ENCODE results near the gene TIMM44. TPM values are rescaled to one million over a fixed set of nuclear protein-coding genes. Genes with fewer than 3 reads are reported as not detected.

TIMM44 gene
- total and polyA plus RNA-seq, 2 of the 8 experiments (the other 6 are each of a cell fraction or from before 2014, with no cell fraction given), result 131 to 150 TPM

DNA sequence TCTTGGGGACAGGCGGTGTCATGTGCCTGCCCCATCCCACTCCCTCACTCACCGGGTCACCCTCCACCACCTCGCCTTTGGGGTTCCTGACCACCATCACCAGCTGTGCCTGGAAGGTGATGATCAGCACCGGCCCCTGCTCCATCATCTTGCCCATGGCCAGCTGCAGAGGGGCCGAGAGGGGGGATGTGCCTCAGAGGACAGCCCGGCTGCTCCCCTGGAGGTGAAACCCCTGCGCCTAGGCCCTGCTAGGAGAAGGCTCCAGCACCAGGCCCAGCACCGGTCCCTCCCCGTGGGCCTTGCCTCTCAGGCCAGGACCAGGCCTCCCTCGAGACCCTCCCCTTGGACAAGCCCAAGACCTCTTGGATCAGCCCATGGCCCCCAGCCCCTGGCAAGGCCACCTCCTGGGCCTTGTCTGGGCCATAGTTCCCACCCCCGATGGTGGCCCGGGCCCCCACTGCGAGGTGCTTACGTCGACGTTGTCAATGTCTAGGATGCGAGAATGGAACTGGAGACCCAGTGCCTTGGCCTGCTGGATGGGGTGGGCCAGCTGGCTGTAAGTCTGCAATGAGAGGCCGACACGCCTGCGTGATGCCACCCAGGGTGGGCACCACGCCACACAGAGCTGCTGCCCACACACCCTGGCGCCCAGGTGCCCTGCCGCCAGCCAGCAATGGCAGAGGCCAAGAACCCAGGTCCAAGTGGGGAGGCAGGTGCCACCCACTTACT lies 15.7 kb downstream of the TIMM44 start (continued):
- TF ChIP-seq, protein P1, sequence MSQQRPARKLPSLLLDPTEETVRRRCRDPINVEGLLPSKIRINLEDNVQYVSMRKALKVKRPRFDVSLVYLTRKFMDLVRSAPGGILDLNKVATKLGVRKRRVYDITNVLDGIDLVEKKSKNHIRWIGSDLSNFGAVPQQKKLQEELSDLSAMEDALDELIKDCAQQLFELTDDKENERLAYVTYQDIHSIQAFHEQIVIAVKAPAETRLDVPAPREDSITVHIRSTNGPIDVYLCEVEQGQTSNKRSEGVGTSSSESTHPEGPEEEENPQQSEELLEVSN (IDR thresholded peaks at IDR 0.05), result no peak
- TF ChIP-seq CBX8 (IDR thresholded peaks at IDR 0.05; ENCODE audit: borderline replicate concordance, low read depth, low read length), result no peak
- no peak for TF ChIP-seq TBP (IDR thresholded peaks at IDR 0.05; ENCODE audit: low read depth, low read length)
- no peak for TF ChIP-seq GTF2F1 (IDR thresholded peaks at IDR 0.05; ENCODE audit: borderline replicate concordance, low read depth, low read length)
- no peak for TF ChIP-seq RFX5 (IDR thresholded peaks at IDR 0.05; ENCODE audit: borderline replicate concordance, low read depth, low read length)
- TF ChIP-seq RXRA (IDR thresholded peaks at IDR 0.05; ENCODE audit: insufficient read depth, low read depth, low read length), result no peak
- no peak for TF ChIP-seq BACH1 (IDR thresholded peaks at IDR 0.05; ENCODE audit: low read length)
